ENCODE results near the gene AEBP2. TPM values are rescaled to one million over a fixed set of nuclear protein-coding genes. Genes with fewer than 3 reads are reported as not detected.

The AEBP2 gene
- total and polyA plus RNA-seq, 2 of the 8 experiments (the other 6 are each of a cell fraction or from before 2014, with no cell fraction given) = 13.6 to 61.4 TPM

DNA sequence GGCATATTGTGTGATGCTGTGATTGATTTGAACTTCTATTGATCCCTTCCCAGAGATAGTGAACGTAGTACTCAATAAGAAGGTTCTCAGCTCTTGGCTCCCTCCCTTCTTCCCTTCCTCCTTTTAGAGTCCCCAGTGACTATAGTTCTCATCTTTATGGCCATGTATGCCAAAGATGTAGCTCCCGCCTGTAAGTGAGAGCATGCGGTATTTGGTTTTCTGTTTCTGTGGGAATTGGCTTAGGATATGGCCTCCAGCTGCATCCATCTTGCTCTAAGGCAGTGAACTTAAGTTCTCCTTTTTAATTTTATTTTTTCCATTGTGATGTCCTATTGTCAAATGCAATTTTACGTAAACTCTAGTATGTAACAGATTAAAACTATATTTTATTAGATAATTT, 109.5 kb downstream of the AEBP2 start (continued):
- TF ChIP-seq, protein P1, sequence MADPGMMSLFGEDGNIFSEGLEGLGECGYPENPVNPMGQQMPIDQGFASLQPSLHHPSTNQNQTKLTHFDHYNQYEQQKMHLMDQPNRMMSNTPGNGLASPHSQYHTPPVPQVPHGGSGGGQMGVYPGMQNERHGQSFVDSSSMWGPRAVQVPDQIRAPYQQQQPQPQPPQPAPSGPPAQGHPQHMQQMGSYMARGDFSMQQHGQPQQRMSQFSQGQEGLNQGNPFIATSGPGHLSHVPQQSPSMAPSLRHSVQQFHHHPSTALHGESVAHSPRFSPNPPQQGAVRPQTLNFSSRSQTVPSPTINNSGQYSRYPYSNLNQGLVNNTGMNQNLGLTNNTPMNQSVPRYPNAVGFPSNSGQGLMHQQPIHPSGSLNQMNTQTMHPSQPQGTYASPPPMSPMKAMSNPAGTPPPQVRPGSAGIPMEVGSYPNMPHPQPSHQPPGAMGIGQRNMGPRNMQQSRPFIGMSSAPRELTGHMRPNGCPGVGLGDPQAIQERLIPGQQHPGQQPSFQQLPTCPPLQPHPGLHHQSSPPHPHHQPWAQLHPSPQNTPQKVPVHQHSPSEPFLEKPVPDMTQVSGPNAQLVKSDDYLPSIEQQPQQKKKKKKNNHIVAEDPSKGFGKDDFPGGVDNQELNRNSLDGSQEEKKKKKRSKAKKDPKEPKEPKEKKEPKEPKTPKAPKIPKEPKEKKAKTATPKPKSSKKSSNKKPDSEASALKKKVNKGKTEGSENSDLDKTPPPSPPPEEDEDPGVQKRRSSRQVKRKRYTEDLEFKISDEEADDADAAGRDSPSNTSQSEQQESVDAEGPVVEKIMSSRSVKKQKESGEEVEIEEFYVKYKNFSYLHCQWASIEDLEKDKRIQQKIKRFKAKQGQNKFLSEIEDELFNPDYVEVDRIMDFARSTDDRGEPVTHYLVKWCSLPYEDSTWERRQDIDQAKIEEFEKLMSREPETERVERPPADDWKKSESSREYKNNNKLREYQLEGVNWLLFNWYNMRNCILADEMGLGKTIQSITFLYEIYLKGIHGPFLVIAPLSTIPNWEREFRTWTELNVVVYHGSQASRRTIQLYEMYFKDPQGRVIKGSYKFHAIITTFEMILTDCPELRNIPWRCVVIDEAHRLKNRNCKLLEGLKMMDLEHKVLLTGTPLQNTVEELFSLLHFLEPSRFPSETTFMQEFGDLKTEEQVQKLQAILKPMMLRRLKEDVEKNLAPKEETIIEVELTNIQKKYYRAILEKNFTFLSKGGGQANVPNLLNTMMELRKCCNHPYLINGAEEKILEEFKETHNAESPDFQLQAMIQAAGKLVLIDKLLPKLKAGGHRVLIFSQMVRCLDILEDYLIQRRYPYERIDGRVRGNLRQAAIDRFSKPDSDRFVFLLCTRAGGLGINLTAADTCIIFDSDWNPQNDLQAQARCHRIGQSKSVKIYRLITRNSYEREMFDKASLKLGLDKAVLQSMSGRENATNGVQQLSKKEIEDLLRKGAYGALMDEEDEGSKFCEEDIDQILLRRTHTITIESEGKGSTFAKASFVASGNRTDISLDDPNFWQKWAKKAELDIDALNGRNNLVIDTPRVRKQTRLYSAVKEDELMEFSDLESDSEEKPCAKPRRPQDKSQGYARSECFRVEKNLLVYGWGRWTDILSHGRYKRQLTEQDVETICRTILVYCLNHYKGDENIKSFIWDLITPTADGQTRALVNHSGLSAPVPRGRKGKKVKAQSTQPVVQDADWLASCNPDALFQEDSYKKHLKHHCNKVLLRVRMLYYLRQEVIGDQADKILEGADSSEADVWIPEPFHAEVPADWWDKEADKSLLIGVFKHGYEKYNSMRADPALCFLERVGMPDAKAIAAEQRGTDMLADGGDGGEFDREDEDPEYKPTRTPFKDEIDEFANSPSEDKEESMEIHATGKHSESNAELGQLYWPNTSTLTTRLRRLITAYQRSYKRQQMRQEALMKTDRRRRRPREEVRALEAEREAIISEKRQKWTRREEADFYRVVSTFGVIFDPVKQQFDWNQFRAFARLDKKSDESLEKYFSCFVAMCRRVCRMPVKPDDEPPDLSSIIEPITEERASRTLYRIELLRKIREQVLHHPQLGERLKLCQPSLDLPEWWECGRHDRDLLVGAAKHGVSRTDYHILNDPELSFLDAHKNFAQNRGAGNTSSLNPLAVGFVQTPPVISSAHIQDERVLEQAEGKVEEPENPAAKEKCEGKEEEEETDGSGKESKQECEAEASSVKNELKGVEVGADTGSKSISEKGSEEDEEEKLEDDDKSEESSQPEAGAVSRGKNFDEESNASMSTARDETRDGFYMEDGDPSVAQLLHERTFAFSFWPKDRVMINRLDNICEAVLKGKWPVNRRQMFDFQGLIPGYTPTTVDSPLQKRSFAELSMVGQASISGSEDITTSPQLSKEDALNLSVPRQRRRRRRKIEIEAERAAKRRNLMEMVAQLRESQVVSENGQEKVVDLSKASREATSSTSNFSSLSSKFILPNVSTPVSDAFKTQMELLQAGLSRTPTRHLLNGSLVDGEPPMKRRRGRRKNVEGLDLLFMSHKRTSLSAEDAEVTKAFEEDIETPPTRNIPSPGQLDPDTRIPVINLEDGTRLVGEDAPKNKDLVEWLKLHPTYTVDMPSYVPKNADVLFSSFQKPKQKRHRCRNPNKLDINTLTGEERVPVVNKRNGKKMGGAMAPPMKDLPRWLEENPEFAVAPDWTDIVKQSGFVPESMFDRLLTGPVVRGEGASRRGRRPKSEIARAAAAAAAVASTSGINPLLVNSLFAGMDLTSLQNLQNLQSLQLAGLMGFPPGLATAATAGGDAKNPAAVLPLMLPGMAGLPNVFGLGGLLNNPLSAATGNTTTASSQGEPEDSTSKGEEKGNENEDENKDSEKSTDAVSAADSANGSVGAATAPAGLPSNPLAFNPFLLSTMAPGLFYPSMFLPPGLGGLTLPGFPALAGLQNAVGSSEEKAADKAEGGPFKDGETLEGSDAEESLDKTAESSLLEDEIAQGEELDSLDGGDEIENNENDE (IDR thresholded peaks at IDR 0.05; ENCODE audit: insufficient replicate concordance, low read length) = no peak
- TF ChIP-seq JUND (IDR thresholded peaks at IDR 0.05; ENCODE audit: low read length) (no peak), ASH2L (IDR thresholded peaks at IDR 0.05; ENCODE audit: low read length) (no peak), NRF1 (IDR thresholded peaks at IDR 0.05; ENCODE audit: low read depth, low read length) (no peak)

All from H1 (cell line).